Airway epithelial cell (primary cell): ENCODE measurements around the gene FNDC7. TPM values are rescaled to one million over a fixed set of nuclear protein-coding genes. Genes with fewer than 3 reads are reported as not detected.

Source experiments
- total RNA-seq: library from RNA; depleted of rRNA; stranded (reverse); fragments of >200 nt; gene quantifications from 2 replicates; pipeline ENCODE4 v1.2.3, GENCODE V29; 2015

FNDC7 gene
- 0.09 TPM in 1 of 2 replicates, not detected in the other for total RNA-seq

GRCh38 chr1:108712606-108713150 lies at the start of gene FNDC7:
Gene FNDC7, plus strand, starts transcription at chr1:108712908. Its CDS starts 26 bp downstream, at chr1:108712934.

GRCh38 chr1:108691942-108692723 lies 20.6 kb upstream of the FNDC7 start, which contains the start of gene PRPF38B:
Gene PRPF38B, plus strand, starts transcription at chr1:108692310. Its CDS starts 282 bp downstream, at chr1:108692592.

GRCh38 chr1:108746382-108747170 lies 33.9 kb downstream of the FNDC7 start, which contains the start of gene STXBP3:
Gene STXBP3, plus strand, starts transcription at chr1:108746674. Its CDS starts 64 bp downstream, at chr1:108746738.

Other genes with a start within 250 kb of the FNDC7 start
- 1.6 and 2.3 TPM in 2 replicates for gene EEIG2, start 152.8 kb upstream of the FNDC7 start, total RNA-seq
- gene HENMT1, start 51.8 kb upstream of the FNDC7 start, total RNA-seq, result 1.3 and 2.7 TPM in 2 replicates
- 7.2 and 12.2 TPM in 2 replicates for gene PRPF38B, start 20.6 kb upstream of the FNDC7 start, total RNA-seq
- 28.6 and 29.1 TPM in 2 replicates for gene STXBP3, start 33.8 kb downstream of the FNDC7 start, total RNA-seq
- gene AKNAD1, start 144.2 kb downstream of the FNDC7 start, total RNA-seq, result 0.19 and 0.28 TPM in 2 replicates
- gene GPSM2, start 164.1 kb downstream of the FNDC7 start, total RNA-seq, result 55.5 and 58.9 TPM in 2 replicates